H1 (cell line): ENCODE results near the gene SSC5D. TPM values are rescaled to one million over a fixed set of nuclear protein-coding genes. Genes with fewer than 3 reads are reported as not detected.
A peak's percentile ranks its signal among the peaks of the same experiment; 100 is the strongest.

ENCODE experiments used
- CTCF ChIA-PET: fragments of 300-600 bp; sonication (Branson Sonifier 250); formaldehyde crosslinking; loops from one replicate; lab custom pipeline; 2021; ENCODE audit not compliant: partially characterized antibody; lab: Charles Lee
- POLR2A ChIA-PET: fragments of 300-600 bp; sonication (Branson Sonifier 250); formaldehyde crosslinking; loops from one replicate; lab custom pipeline; 2021; ENCODE audit warnings: inconsistent platforms; ENCODE audit not compliant: partially characterized antibody; lab: Charles Lee
- DNase-seq, 2 experiments: peaks; one replicate each; pipeline versions ENCODE4 v3.0.0 to v3.0.0-alpha.2; 2010 to 2022; ENCODE audit warnings: low spot score in 2 of 2, low read depth in 1 of 2, mixed read lengths in 1 of 2
- FAIRE-seq: peaks from 2 replicates; lab custom pipeline; 2011; peaks lifted over from hg19 to GRCh38; lab: Jason Lieb, UNC
- H2AFZ ChIP-seq: 2 replicates; pipeline ENCODE4 v1.8.1; 2012; ENCODE audit warnings: low read length, inconsistent platforms
- H2AK5ac ChIP-seq: 2 replicates; pipeline ENCODE4 v1.6.1; 2013; ENCODE audit warnings: low read depth, low read length
- H2BK120ac ChIP-seq: replicated peaks from 2 replicates; pipeline ENCODE3; 2013; ENCODE audit warnings: low read depth, low read length, inconsistent platforms
- H2BK12ac ChIP-seq: 2 replicates; pipeline ENCODE4 v1.6.1; 2013; ENCODE audit warnings: low read depth, low read length
- H2BK15ac ChIP-seq: 2 replicates; pipeline ENCODE4 v1.6.1; 2013; ENCODE audit warnings: low read length
- H2BK20ac ChIP-seq: 2 replicates; pipeline ENCODE4 v1.6.1; 2013; ENCODE audit warnings: low read length
- H2BK5ac ChIP-seq: 2 replicates; pipeline ENCODE4 v1.6.1; 2013; ENCODE audit warnings: low read depth, low read length
- H3K14ac ChIP-seq: 2 replicates; pipeline ENCODE4 v1.6.1; 2013; ENCODE audit warnings: inconsistent platforms; ENCODE audit not compliant: insufficient read length
- H3K18ac ChIP-seq: 2 replicates; pipeline ENCODE4 v1.6.1; 2013; ENCODE audit warnings: low read length; ENCODE audit errors: extremely low read depth
- H3K23ac ChIP-seq: 2 replicates; pipeline ENCODE4 v1.6.1; 2013; ENCODE audit warnings: inconsistent platforms; ENCODE audit not compliant: insufficient read length
- H3K23me2 ChIP-seq: 2 replicates; pipeline ENCODE4 v1.6.1; 2013; ENCODE audit warnings: low read depth, low read length
- H3K27ac ChIP-seq: 2 replicates; pipeline ENCODE4 v1.6.1; 2011; ENCODE audit warnings: low read depth, low read length, inconsistent platforms
- H3K27me3 ChIP-seq, 4 experiments: replicated peaks in 1 of 4; 1 replicate in 1 of 4; 2 replicates in 3 of 4; pipeline versions ENCODE4 v1.6.1 to v1.8.1; 2011 to 2013; ENCODE audit warnings: low read length in 3 of 4, mild to moderate bottlenecking in 3 of 4, inconsistent platforms in 2 of 4, mixed read lengths in 2 of 4, moderate library complexity in 1 of 4; ENCODE audit not compliant: control insufficient read depth in 3 of 4, insufficient read depth in 3 of 4; ENCODE audit errors: extremely low read depth in 1 of 4
- H3K36me3 ChIP-seq, 4 experiments: 2 replicates each; pipeline versions ENCODE4 v1.6.1 to v1.8.1; 2011 to 2013; ENCODE audit warnings: mild to moderate bottlenecking in 4 of 4, low read length in 3 of 4, moderate library complexity in 2 of 4, control low read depth in 1 of 4, inconsistent platforms in 1 of 4; ENCODE audit not compliant: insufficient read depth in 4 of 4, control insufficient read depth in 2 of 4
- H3K4ac ChIP-seq: replicated peaks from 2 replicates; pipeline ENCODE3; 2013; ENCODE audit warnings: low read length, low read depth, mixed read lengths, inconsistent platforms; ENCODE audit not compliant: insufficient read length
- H3K4me1 ChIP-seq, 4 experiments: replicated peaks in 1 of 4; 1 replicate in 1 of 4; 2 replicates in 3 of 4; pipeline versions ENCODE4 v1.6.1 to v1.8.1; 2011 to 2013; ENCODE audit warnings: low read length in 3 of 4, inconsistent platforms in 2 of 4, mixed read lengths in 1 of 4; ENCODE audit not compliant: insufficient read depth in 4 of 4, control insufficient read depth in 3 of 4
- H3K4me2 ChIP-seq, 2 experiments: 2 replicates each; pipeline versions ENCODE4 v1.6.1 to v1.8.1; 2011 to 2013; ENCODE audit warnings: low read depth in 2 of 2, low read length in 2 of 2, control low read depth in 1 of 2, inconsistent platforms in 1 of 2, mild to moderate bottlenecking in 1 of 2; ENCODE audit not compliant: insufficient read depth in 1 of 2
- H3K4me3 ChIP-seq, 4 experiments: fragments of 200-600, 300-600 bp in 1 of 4; sonication (generic), shearing (Covaris generic), sonication (Bioruptor Twin) in 1 of 4; 2 replicates each; pipeline versions ENCODE4 v1.5.1 to v1.8.1; 2011 to 2016; ENCODE audit warnings: low read length in 4 of 4, low read depth in 3 of 4, control low read depth in 2 of 4, inconsistent platforms in 2 of 4, mild to moderate bottlenecking in 2 of 4, mixed read lengths in 1 of 4, moderate library complexity in 1 of 4; ENCODE audit not compliant: insufficient read depth in 2 of 4; ENCODE audit errors: extremely low read depth in 1 of 4
- H3K56ac ChIP-seq: replicated peaks from 2 replicates; pipeline ENCODE3; 2013; ENCODE audit warnings: low read depth, mild to moderate bottlenecking, mixed read lengths, low read length, inconsistent platforms; ENCODE audit not compliant: insufficient read length
- H3K79me1 ChIP-seq: 2 replicates; pipeline ENCODE4 v1.6.1; 2013; ENCODE audit warnings: low read depth, low read length, control low read depth
- H3K79me2 ChIP-seq, 2 experiments: 2 replicates each; pipeline versions ENCODE4 v1.6.1 to v1.8.1; 2012 to 2013; ENCODE audit warnings: low read length in 2 of 2, mild to moderate bottlenecking in 2 of 2, inconsistent platforms in 1 of 2; ENCODE audit not compliant: insufficient read depth in 2 of 2, control insufficient read depth in 1 of 2
- H3K9ac ChIP-seq, 4 experiments: replicated peaks in 1 of 4; 1 replicate in 1 of 4; 2 replicates in 3 of 4; pipeline versions ENCODE4 v1.6.1 to v1.8.1; 2011 to 2013; ENCODE audit warnings: low read depth in 3 of 4, low read length in 3 of 4, control low read depth in 2 of 4, mild to moderate bottlenecking in 2 of 4, moderate library complexity in 2 of 4, inconsistent platforms in 1 of 4; ENCODE audit errors: extremely low read depth in 1 of 4
- H3K9me3 ChIP-seq, 2 experiments: 2 replicates each; pipeline versions ENCODE4 v1.6.1 to v1.8.1; 2012 to 2013; ENCODE audit warnings: mild to moderate bottlenecking in 2 of 2, moderate library complexity in 2 of 2, control low read depth in 1 of 2, inconsistent platforms in 1 of 2, low read depth in 1 of 2, low read length in 1 of 2, mixed read lengths in 1 of 2; ENCODE audit not compliant: insufficient read depth in 2 of 2
- H4K20me1 ChIP-seq, 2 experiments: replicated peaks in 1 of 2; 2 replicates each; pipeline versions ENCODE3 to v1.8.1; 2011 to 2013; ENCODE audit warnings: inconsistent platforms in 2 of 2, low read length in 2 of 2, mild to moderate bottlenecking in 1 of 2; ENCODE audit not compliant: insufficient read depth in 2 of 2, control insufficient read depth in 1 of 2
- H4K5ac ChIP-seq: 2 replicates; pipeline ENCODE4 v1.6.1; 2013; ENCODE audit warnings: low read length, low read depth, mixed read lengths, inconsistent platforms; ENCODE audit not compliant: insufficient read length
- H4K8ac ChIP-seq: 2 replicates; pipeline ENCODE4 v1.8.0; 2013; ENCODE audit warnings: mild to moderate bottlenecking, moderate library complexity, low read length, inconsistent platforms; ENCODE audit not compliant: insufficient read depth; ENCODE audit errors: extremely low read depth
- H4K91ac ChIP-seq: replicated peaks from 2 replicates; pipeline ENCODE3; 2013; ENCODE audit warnings: low read length, mixed read lengths, inconsistent platforms; ENCODE audit not compliant: insufficient read length
- EGR1 ChIP-seq: IDR thresholded peaks from 2 replicates; pipeline ENCODE4 v1.6.1; 2011; ENCODE audit warnings: low read depth, low read length, borderline replicate concordance
- KDM4A ChIP-seq: IDR thresholded peaks from one replicate; pipeline ENCODE4 v1.7.1; 2012; ENCODE audit warnings: low read depth, mild to moderate bottlenecking, moderate library complexity, low read length, inconsistent platforms; ENCODE audit not compliant: severe bottlenecking
- NRF1 ChIP-seq: IDR thresholded peaks from 2 replicates; pipeline ENCODE4 v1.6.1; 2011; ENCODE audit warnings: mild to moderate bottlenecking, low read depth, low read length, improper control_type of control experiment
- RBBP5 ChIP-seq: IDR thresholded peaks from 2 replicates; pipeline ENCODE4 v1.7.1; 2012; ENCODE audit warnings: low read depth, mild to moderate bottlenecking, inconsistent platforms, low read length, moderate library complexity, borderline replicate concordance
- RNF2 ChIP-seq: fragments of 200-900, 300-1000 bp; sonication (generic); IDR thresholded peaks from 2 replicates; pipeline ENCODE4 v1.7.1; 2016; ENCODE audit warnings: borderline replicate concordance, low read depth, mild to moderate bottlenecking, antibody characterized with exemption, low read length; ENCODE audit not compliant: poor library complexity, severe bottlenecking; ENCODE audit errors: missing control alignments
- SP1 ChIP-seq: IDR thresholded peaks from 2 replicates; pipeline ENCODE4 v1.6.1; 2011; ENCODE audit warnings: low read depth, low read length
- SP4 ChIP-seq: IDR thresholded peaks from 2 replicates; pipeline ENCODE4 v1.6.1; 2012; ENCODE audit warnings: low read length, inconsistent platforms
- YY1 ChIP-seq: IDR thresholded peaks from 2 replicates; pipeline ENCODE4 v1.6.1; 2011; ENCODE audit warnings: low read depth, mild to moderate bottlenecking, low read length
- WGBS, 2 experiments: shearing (Covaris generic) in 1 of 2; methylation state at CpG; one replicate each; pipeline versions ENCODE4 v1.1.6 to v1.1.7; 2013 to 2015; ENCODE audit warnings: low lambda C conversion rate in 2 of 2, mixed read lengths in 2 of 2, inconsistent platforms in 1 of 2, low coverage in 1 of 2, missing lambda C conversion rate in 1 of 2; ENCODE audit not compliant: insufficient replicate concordance in 2 of 2, insufficient coverage in 1 of 2, insufficient read length in 1 of 2; ENCODE audit errors: extremely low coverage in 1 of 2, missing lambda C conversion rate in 1 of 2; 5-methylcytosine and 5-hydroxymethylcytosine counted together
- polyA plus RNA-seq, 7 experiments: library from polyadenylated mRNA; depleted of rRNA in 3 of 7; stranded (reverse) in 5 of 7; unstranded in 2 of 7; fragments of >200 nt in 5 of 7; fragments of 200-250 nt in 2 of 7; gene quantifications; 1 replicate in 5 of 7; 2 replicates in 1 of 7; 4 replicates in 1 of 7; pipeline versions ENCODE4 v1.2.1 to v1.2.3, GENCODE V29; 2011 to 2013; ENCODE audit warnings: missing spikeins in 2 of 7, mixed read lengths in 2 of 7
- total RNA-seq: library from RNA; stranded (reverse); fragmentation: NEBNext Ultra II Directional; extraction: Animal tissue kit (Norgen Biotek cat#: 25700); gene quantifications from 2 replicates; pipeline ENCODE4 v1.2.1, GENCODE V29; 2021
- TF ChIP-seq, protein P1 (sequence below): IDR thresholded peaks from 2 replicates; pipeline ENCODE4 v1.6.1; 2012; ENCODE audit warnings: inconsistent platforms
- TF ChIP-seq, protein P2 (sequence below): IDR thresholded peaks from 2 replicates; pipeline ENCODE4 v1.6.1; 2011; ENCODE audit warnings: low read length, improper control_type of control experiment

The SSC5D gene
- total and polyA plus RNA-seq, 2 of the 8 experiments (the other 6 are each of a cell fraction or from before 2014, with no cell fraction given), result 0.39 to 1.7 TPM

DNA sequence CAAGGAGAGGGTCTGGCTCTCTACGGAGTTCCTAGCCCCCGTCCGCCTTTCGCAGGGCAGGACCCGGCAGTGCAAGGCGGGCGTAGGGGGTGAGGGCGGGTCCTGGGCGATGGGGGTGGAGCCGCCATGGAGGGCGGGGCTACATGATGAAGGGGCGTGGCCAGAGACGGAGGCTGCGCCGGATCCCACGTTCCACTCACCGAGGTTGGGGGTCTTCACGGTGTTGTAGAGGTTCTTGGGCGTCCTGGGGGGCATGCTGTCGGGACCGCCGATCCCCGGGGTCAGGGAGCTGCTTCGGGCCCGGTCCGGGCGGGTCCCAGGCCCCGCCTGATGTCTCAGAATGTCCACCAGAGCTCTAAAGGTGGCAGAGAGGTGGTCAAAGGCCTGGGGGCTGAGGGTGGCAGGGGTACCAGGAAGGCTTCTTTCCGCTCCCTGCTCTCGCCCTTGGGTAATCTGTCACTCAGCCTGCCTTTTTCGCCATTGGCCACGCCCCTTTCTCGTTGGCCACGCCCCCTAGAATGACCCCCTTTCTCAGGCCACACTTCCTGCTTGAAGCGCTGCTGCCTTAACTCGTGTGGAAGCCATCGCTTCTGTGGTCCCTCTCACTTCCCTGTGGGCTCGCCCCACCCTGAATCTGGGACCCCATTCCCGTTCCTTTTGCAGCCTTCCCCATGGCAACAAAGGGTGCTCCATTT is 47.7 kb upstream of the SSC5D start:
- H3K23ac ChIP-seq, result no peak overlapping the region
- H3K18ac ChIP-seq, result peak overlapping the region; percentile 83
- H2BK120ac ChIP-seq, result peak overlapping the region; percentile 84
- H3K79me1 ChIP-seq, result no peaks in the 10 kb centered on the region
- H3K27me3 ChIP-seq, result peaks cover 39 to 74% (median 65%) of the 10 kb centered on the region in 4 experiments
- peak overlapping the region; percentile 10 for H3K4ac ChIP-seq
- no peaks in the 10 kb centered on the region for H3K79me2 ChIP-seq
- no peak overlapping the region for H4K5ac ChIP-seq
- peaks cover 14% of the 10 kb centered on the region; the same call in 1 of the 2 replicates for H3K23me2 ChIP-seq
- peak overlapping the region; percentile 61 for H4K91ac ChIP-seq
- ChIA-PET POLR2A (interaction anchor here (0.7 to 1.9 kb wide), 3 partner anchors 51 to 146 kb away, joined by 3 to 5 read pairs (median 4); no protein-coding TSS in a partner anchor), CTCF (interaction anchor here (1.2 to 1.6 kb wide), 2 partner anchors 12 to 282 kb away, joined by 3 to 8 read pairs; no protein-coding TSS in a partner anchor)
- peak overlapping the region; percentile 88; the same call in 1 of the 2 replicates for H2BK12ac ChIP-seq
- peaks cover 6 to 12% of the 10 kb centered on the region in 2 experiments for H4K20me1 ChIP-seq
- peak overlapping the region in 1 of 4 experiments; percentile 3; a peak in 1 of 7 replicates for H3K9ac ChIP-seq
- H3K4me3 ChIP-seq, result peak overlapping the region; percentile 32 to 65 (median 47)
- H3K27ac ChIP-seq, result no peak overlapping the region
- DNase-seq, result peak in 1 of 2 experiments; percentile 96
- H4K8ac ChIP-seq, result peak overlapping the region; percentile 58; the same call in 1 of the 2 replicates
- no peaks in the 10 kb centered on the region for H3K9me3 ChIP-seq
- H2BK20ac ChIP-seq, result peak overlapping the region; percentile 1; the same call in 1 of the 2 replicates
- WGBS, 2 experiments, result 9% methylated on average over 28 of the region's 39 CpGs; no CpG with 5 or more reads in 1 of the 2 experiments
- H2AFZ ChIP-seq, result peak overlapping the region; percentile 12; the same call in 1 of the 2 replicates
- H3K4me1 ChIP-seq, result peaks cover 6 to 21% (median 9%) of the 10 kb centered on the region in 4 experiments
- no peak overlapping the region for H3K56ac ChIP-seq
- no peak overlapping the region for H2AK5ac ChIP-seq
- no peak overlapping the region for H3K14ac ChIP-seq
- no peaks in the 10 kb centered on the region for H3K36me3 ChIP-seq
- peak overlapping the region; percentile 74 to 92 for H3K4me2 ChIP-seq
- no peak overlapping the region; the same call in 1 of the 2 replicates for H2BK15ac ChIP-seq
- peak; percentile 50 for FAIRE-seq
- H2BK5ac ChIP-seq, result no peak overlapping the region; the same call in 1 of the 2 replicates
- TF ChIP-seq RNF2 (no peak), EGR1 (no peak), NRF1 (no peak), YY1 (no peak), SP4 (peak; percentile 87), RBBP5 (no peak), SP1 (peak; percentile 30; the same call in 1 of the 2 replicates), KDM4A (peak; percentile 76)
- TF ChIP-seq, protein P1, sequence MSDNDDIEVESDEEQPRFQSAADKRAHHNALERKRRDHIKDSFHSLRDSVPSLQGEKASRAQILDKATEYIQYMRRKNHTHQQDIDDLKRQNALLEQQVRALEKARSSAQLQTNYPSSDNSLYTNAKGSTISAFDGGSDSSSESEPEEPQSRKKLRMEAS, result 0 out of 2 replicates have a peak, but pooled peaks have one; percentile 10
- TF ChIP-seq, protein P2, sequence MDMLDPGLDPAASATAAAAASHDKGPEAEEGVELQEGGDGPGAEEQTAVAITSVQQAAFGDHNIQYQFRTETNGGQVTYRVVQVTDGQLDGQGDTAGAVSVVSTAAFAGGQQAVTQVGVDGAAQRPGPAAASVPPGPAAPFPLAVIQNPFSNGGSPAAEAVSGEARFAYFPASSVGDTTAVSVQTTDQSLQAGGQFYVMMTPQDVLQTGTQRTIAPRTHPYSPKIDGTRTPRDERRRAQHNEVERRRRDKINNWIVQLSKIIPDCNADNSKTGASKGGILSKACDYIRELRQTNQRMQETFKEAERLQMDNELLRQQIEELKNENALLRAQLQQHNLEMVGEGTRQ, result no peak
